ENCODE results near the gene MAOB. TPM values are rescaled to one million over a fixed set of nuclear protein-coding genes. Genes with fewer than 3 reads are reported as not detected.

Gene MAOB
- total and polyA plus RNA-seq, 2 donors (not counting 1 experiment from before 2014, with no cell fraction given) = not detected

DNA sequence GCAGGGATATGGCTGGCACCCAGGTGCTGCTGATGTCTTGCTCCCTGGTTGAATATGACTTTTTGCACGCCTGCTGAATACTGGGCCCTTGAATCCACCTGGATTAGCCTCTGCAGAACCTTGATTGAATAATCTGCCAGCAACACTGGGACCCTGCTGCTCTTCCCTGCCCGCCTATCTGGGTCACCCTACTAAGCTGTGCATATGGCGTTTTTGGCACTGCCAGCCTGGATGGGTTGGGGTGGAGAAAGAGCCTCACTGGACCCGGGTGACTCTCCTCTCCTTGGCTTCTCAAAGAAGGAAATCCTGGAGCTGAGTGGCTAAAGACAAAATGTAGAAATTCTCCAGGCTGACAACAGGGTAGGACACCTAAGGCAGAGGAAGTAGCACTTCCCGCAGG lies 126.2 kb downstream of the MAOB start:
- Histone ChIP-seq H3K9ac (ENCODE audit: low read length) (no peak overlapping the region), H3K4me2 (replicated peaks; ENCODE audit: low read depth, low read length, poor library complexity, severe bottlenecking) (no peak overlapping the region), H4K20me1 (ENCODE audit: control insufficient read depth, insufficient read depth, low read length, poor library complexity, severe bottlenecking) (no peaks in the 10 kb centered on the region), H2AFZ (ENCODE audit: insufficient read depth, low read depth, low read length, poor library complexity, severe bottlenecking) (no peak overlapping the region), H3K27ac (ENCODE audit: low read length in 2 of 2) (no peak overlapping the region), H3K79me2 (ENCODE audit: control insufficient read depth, insufficient read depth, low read length) (no peaks in the 10 kb centered on the region), H3K4me1 (ENCODE audit: control insufficient read depth in 2 of 2, insufficient read depth in 2 of 2, low read length in 2 of 2) (no peaks in the 10 kb centered on the region), H3K9me3 (ENCODE audit: control extremely low read depth in 1 of 3, control insufficient read depth in 2 of 3, insufficient read depth in 1 of 3, low read length in 2 of 3) (no peaks in the 10 kb centered on the region), H3K27me3 (replicated peaks in 1 of 4; ENCODE audit: control extremely low read depth in 1 of 4, control insufficient read depth in 3 of 4, insufficient read depth in 4 of 4, low read length in 3 of 4) (peaks cover 0 to 3% (median 0%) of the 10 kb centered on the region in 4 experiments), H3K36me3 (replicated peaks in 1 of 2; ENCODE audit: control extremely low read depth in 1 of 2, control insufficient read depth in 1 of 2, extremely low read depth in 1 of 2, insufficient read depth in 2 of 2, low read length in 1 of 2) (no peaks in the 10 kb centered on the region), H3K4me3 (ENCODE audit: control extremely low read depth in 1 of 5, extremely low read depth in 1 of 5, insufficient read depth in 1 of 5, low read depth in 2 of 5, low read length in 4 of 5) (no peak overlapping the region)
- DNase-seq = no peak
- TF ChIP-seq, protein P1, sequence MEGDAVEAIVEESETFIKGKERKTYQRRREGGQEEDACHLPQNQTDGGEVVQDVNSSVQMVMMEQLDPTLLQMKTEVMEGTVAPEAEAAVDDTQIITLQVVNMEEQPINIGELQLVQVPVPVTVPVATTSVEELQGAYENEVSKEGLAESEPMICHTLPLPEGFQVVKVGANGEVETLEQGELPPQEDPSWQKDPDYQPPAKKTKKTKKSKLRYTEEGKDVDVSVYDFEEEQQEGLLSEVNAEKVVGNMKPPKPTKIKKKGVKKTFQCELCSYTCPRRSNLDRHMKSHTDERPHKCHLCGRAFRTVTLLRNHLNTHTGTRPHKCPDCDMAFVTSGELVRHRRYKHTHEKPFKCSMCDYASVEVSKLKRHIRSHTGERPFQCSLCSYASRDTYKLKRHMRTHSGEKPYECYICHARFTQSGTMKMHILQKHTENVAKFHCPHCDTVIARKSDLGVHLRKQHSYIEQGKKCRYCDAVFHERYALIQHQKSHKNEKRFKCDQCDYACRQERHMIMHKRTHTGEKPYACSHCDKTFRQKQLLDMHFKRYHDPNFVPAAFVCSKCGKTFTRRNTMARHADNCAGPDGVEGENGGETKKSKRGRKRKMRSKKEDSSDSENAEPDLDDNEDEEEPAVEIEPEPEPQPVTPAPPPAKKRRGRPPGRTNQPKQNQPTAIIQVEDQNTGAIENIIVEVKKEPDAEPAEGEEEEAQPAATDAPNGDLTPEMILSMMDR (IDR thresholded peaks at IDR 0.05) = no peak
- TF ChIP-seq EZH2 (IDR thresholded peaks at IDR 0.05; ENCODE audit: borderline replicate concordance, insufficient read depth, low read depth, low read length, poor library complexity, severe bottlenecking) = no peak
- ATAC-seq (ENCODE audit: low read depth) = no peak
- H3K9me3 Mint-ChIP-seq (ENCODE audit: insufficient read depth) = no peaks in the 10 kb centered on the region
- intact Hi-C loops (cut with micrococcal nuclease) = no loop called here
- ChIA-PET CTCF (no interaction called here), POLR2A (no interaction called here)
- H3K27ac Mint-ChIP-seq = no peak overlapping the region
- WGBS (ENCODE audit: insufficient coverage) = 94% methylated on average over 1 of the region's 5 CpGs
- H3K4me1 Mint-ChIP-seq = no peaks in the 10 kb centered on the region
- H3K4me3 Mint-ChIP-seq = no peak overlapping the region
- H3K27me3 Mint-ChIP-seq = peaks cover 3% of the 10 kb centered on the region

DNA sequence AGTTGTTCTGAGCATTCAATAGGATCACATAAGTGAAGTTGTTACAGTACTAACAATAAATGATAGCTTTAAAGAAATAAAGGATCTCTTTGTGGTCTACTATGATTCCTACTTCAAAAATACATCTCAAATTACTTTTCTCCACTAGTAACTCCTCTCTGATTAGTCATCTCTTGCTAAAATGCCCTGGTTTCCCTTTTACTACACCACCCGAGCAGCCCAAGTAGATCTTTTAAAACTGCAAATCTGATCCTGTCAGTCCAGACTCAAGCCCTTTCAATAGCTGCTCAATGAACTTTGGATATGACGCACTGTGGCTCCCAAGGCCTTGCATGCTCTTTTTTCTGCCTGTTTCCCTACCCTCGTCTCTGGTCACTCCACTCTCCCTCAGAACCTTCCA lies 128.6 kb downstream of the MAOB start:
- ChIA-PET CTCF (interaction anchor here (1.1 to 2.3 kb wide), 2 partner anchors 1955 to 1972 kb away, joined by 4 to 11 read pairs; no protein-coding TSS in a partner anchor), POLR2A (no interaction called here)
- H3K27ac Mint-ChIP-seq = no peak overlapping the region
- WGBS (ENCODE audit: insufficient coverage) = 93% methylated on average over 2 of the region's 3 CpGs
- H3K36me3 ChIP-seq (replicated peaks in 1 of 2; ENCODE audit: control extremely low read depth in 1 of 2, control insufficient read depth in 1 of 2, extremely low read depth in 1 of 2, insufficient read depth in 2 of 2, low read length in 1 of 2) = no peaks in the 10 kb centered on the region
- peaks cover 3% of the 10 kb centered on the region for H3K27me3 Mint-ChIP-seq
- no peak overlapping the region for H3K9ac ChIP-seq (ENCODE audit: low read length)
- H4K20me1 ChIP-seq (ENCODE audit: control insufficient read depth, insufficient read depth, low read length, poor library complexity, severe bottlenecking) = no peaks in the 10 kb centered on the region
- H3K27me3 ChIP-seq (replicated peaks in 1 of 4; ENCODE audit: control extremely low read depth in 1 of 4, control insufficient read depth in 3 of 4, insufficient read depth in 4 of 4, low read length in 3 of 4) = peaks cover 0 to 3% (median 0%) of the 10 kb centered on the region in 4 experiments
- no peak for ATAC-seq (ENCODE audit: low read depth)
- H3K4me1 ChIP-seq (ENCODE audit: control insufficient read depth in 2 of 2, insufficient read depth in 2 of 2, low read length in 2 of 2) = peaks cover 0 to 3% of the 10 kb centered on the region in 2 donors
- no peak overlapping the region for H3K4me2 ChIP-seq (replicated peaks; ENCODE audit: low read depth, low read length, poor library complexity, severe bottlenecking)
- H3K9me3 Mint-ChIP-seq (ENCODE audit: insufficient read depth) = no peaks in the 10 kb centered on the region
- intact Hi-C loops (cut with micrococcal nuclease) = no loop called here
- H3K79me2 ChIP-seq (ENCODE audit: control insufficient read depth, insufficient read depth, low read length) = no peaks in the 10 kb centered on the region
- H3K4me3 ChIP-seq (ENCODE audit: control extremely low read depth in 1 of 5, extremely low read depth in 1 of 5, insufficient read depth in 1 of 5, low read depth in 2 of 5, low read length in 4 of 5) = no peak overlapping the region
- no peak overlapping the region for H2AFZ ChIP-seq (ENCODE audit: insufficient read depth, low read depth, low read length, poor library complexity, severe bottlenecking)
- H3K9me3 ChIP-seq (ENCODE audit: control extremely low read depth in 1 of 3, control insufficient read depth in 2 of 3, insufficient read depth in 1 of 3, low read length in 2 of 3) = no peaks in the 10 kb centered on the region
- H3K4me1 Mint-ChIP-seq = no peaks in the 10 kb centered on the region
- H3K27ac ChIP-seq (ENCODE audit: low read length in 2 of 2) = no peak overlapping the region
- no peak for DNase-seq
- no peak for TF ChIP-seq EZH2 (IDR thresholded peaks at IDR 0.05; ENCODE audit: borderline replicate concordance, insufficient read depth, low read depth, low read length, poor library complexity, severe bottlenecking)
- TF ChIP-seq, protein P1 (IDR thresholded peaks at IDR 0.05) = no peak
- H3K4me3 Mint-ChIP-seq = no peak overlapping the region

Data from B cell (primary cell).